H1 (cell line): ENCODE data around the gene LRBA. TPM values are rescaled to one million over a fixed set of nuclear protein-coding genes. Genes with fewer than 3 reads are reported as not detected.

ENCODE experiments used
- CTCF ChIA-PET: fragments of 300-600 bp; sonication (Branson Sonifier 250); formaldehyde crosslinking; loops from one replicate; lab custom pipeline; 2021; ENCODE audit not compliant: partially characterized antibody; lab: Charles Lee
- POLR2A ChIA-PET: fragments of 300-600 bp; sonication (Branson Sonifier 250); formaldehyde crosslinking; loops from one replicate; lab custom pipeline; 2021; ENCODE audit warnings: inconsistent platforms; ENCODE audit not compliant: partially characterized antibody; lab: Charles Lee
- DNase-seq, 2 experiments: peaks; one replicate each; pipeline versions ENCODE4 v3.0.0 to v3.0.0-alpha.2; 2010 to 2022; ENCODE audit warnings: low spot score in 2 of 2, low read depth in 1 of 2, mixed read lengths in 1 of 2
- FAIRE-seq: peaks from 2 replicates; lab custom pipeline; 2011; peaks lifted over from hg19 to GRCh38; lab: Jason Lieb, UNC
- H2AFZ ChIP-seq: 2 replicates; pipeline ENCODE4 v1.8.1; 2012; ENCODE audit warnings: low read length, inconsistent platforms
- H2AK5ac ChIP-seq: 2 replicates; pipeline ENCODE4 v1.6.1; 2013; ENCODE audit warnings: low read depth, low read length
- H2BK120ac ChIP-seq: replicated peaks from 2 replicates; pipeline ENCODE3; 2013; ENCODE audit warnings: low read depth, low read length, inconsistent platforms
- H2BK12ac ChIP-seq: 2 replicates; pipeline ENCODE4 v1.6.1; 2013; ENCODE audit warnings: low read depth, low read length
- H2BK15ac ChIP-seq: 2 replicates; pipeline ENCODE4 v1.6.1; 2013; ENCODE audit warnings: low read length
- H2BK20ac ChIP-seq: 2 replicates; pipeline ENCODE4 v1.6.1; 2013; ENCODE audit warnings: low read length
- H2BK5ac ChIP-seq: 2 replicates; pipeline ENCODE4 v1.6.1; 2013; ENCODE audit warnings: low read depth, low read length
- H3K14ac ChIP-seq: 2 replicates; pipeline ENCODE4 v1.6.1; 2013; ENCODE audit warnings: inconsistent platforms; ENCODE audit not compliant: insufficient read length
- H3K18ac ChIP-seq: 2 replicates; pipeline ENCODE4 v1.6.1; 2013; ENCODE audit warnings: low read length; ENCODE audit errors: extremely low read depth
- H3K23ac ChIP-seq: 2 replicates; pipeline ENCODE4 v1.6.1; 2013; ENCODE audit warnings: inconsistent platforms; ENCODE audit not compliant: insufficient read length
- H3K23me2 ChIP-seq: 2 replicates; pipeline ENCODE4 v1.6.1; 2013; ENCODE audit warnings: low read depth, low read length
- H3K27ac ChIP-seq: 2 replicates; pipeline ENCODE4 v1.6.1; 2011; ENCODE audit warnings: low read depth, low read length, inconsistent platforms
- H3K27me3 ChIP-seq, 4 experiments: replicated peaks in 1 of 4; 1 replicate in 1 of 4; 2 replicates in 3 of 4; pipeline versions ENCODE4 v1.6.1 to v1.8.1; 2011 to 2013; ENCODE audit warnings: low read length in 3 of 4, mild to moderate bottlenecking in 3 of 4, inconsistent platforms in 2 of 4, mixed read lengths in 2 of 4, moderate library complexity in 1 of 4; ENCODE audit not compliant: control insufficient read depth in 3 of 4, insufficient read depth in 3 of 4; ENCODE audit errors: extremely low read depth in 1 of 4
- H3K36me3 ChIP-seq, 4 experiments: 2 replicates each; pipeline versions ENCODE4 v1.6.1 to v1.8.1; 2011 to 2013; ENCODE audit warnings: mild to moderate bottlenecking in 4 of 4, low read length in 3 of 4, moderate library complexity in 2 of 4, control low read depth in 1 of 4, inconsistent platforms in 1 of 4; ENCODE audit not compliant: insufficient read depth in 4 of 4, control insufficient read depth in 2 of 4
- H3K4ac ChIP-seq: replicated peaks from 2 replicates; pipeline ENCODE3; 2013; ENCODE audit warnings: low read length, low read depth, mixed read lengths, inconsistent platforms; ENCODE audit not compliant: insufficient read length
- H3K4me1 ChIP-seq, 4 experiments: replicated peaks in 1 of 4; 1 replicate in 1 of 4; 2 replicates in 3 of 4; pipeline versions ENCODE4 v1.6.1 to v1.8.1; 2011 to 2013; ENCODE audit warnings: low read length in 3 of 4, inconsistent platforms in 2 of 4, mixed read lengths in 1 of 4; ENCODE audit not compliant: insufficient read depth in 4 of 4, control insufficient read depth in 3 of 4
- H3K4me2 ChIP-seq, 2 experiments: 2 replicates each; pipeline versions ENCODE4 v1.6.1 to v1.8.1; 2011 to 2013; ENCODE audit warnings: low read depth in 2 of 2, low read length in 2 of 2, control low read depth in 1 of 2, inconsistent platforms in 1 of 2, mild to moderate bottlenecking in 1 of 2; ENCODE audit not compliant: insufficient read depth in 1 of 2
- H3K4me3 ChIP-seq, 4 experiments: fragments of 200-600, 300-600 bp in 1 of 4; sonication (generic), shearing (Covaris generic), sonication (Bioruptor Twin) in 1 of 4; 2 replicates each; pipeline versions ENCODE4 v1.5.1 to v1.8.1; 2011 to 2016; ENCODE audit warnings: low read length in 4 of 4, low read depth in 3 of 4, control low read depth in 2 of 4, inconsistent platforms in 2 of 4, mild to moderate bottlenecking in 2 of 4, mixed read lengths in 1 of 4, moderate library complexity in 1 of 4; ENCODE audit not compliant: insufficient read depth in 2 of 4; ENCODE audit errors: extremely low read depth in 1 of 4
- H3K56ac ChIP-seq: replicated peaks from 2 replicates; pipeline ENCODE3; 2013; ENCODE audit warnings: low read depth, mild to moderate bottlenecking, mixed read lengths, low read length, inconsistent platforms; ENCODE audit not compliant: insufficient read length
- H3K79me1 ChIP-seq: 2 replicates; pipeline ENCODE4 v1.6.1; 2013; ENCODE audit warnings: low read depth, low read length, control low read depth
- H3K79me2 ChIP-seq, 2 experiments: 2 replicates each; pipeline versions ENCODE4 v1.6.1 to v1.8.1; 2012 to 2013; ENCODE audit warnings: low read length in 2 of 2, mild to moderate bottlenecking in 2 of 2, inconsistent platforms in 1 of 2; ENCODE audit not compliant: insufficient read depth in 2 of 2, control insufficient read depth in 1 of 2
- H3K9ac ChIP-seq, 4 experiments: replicated peaks in 1 of 4; 1 replicate in 1 of 4; 2 replicates in 3 of 4; pipeline versions ENCODE4 v1.6.1 to v1.8.1; 2011 to 2013; ENCODE audit warnings: low read depth in 3 of 4, low read length in 3 of 4, control low read depth in 2 of 4, mild to moderate bottlenecking in 2 of 4, moderate library complexity in 2 of 4, inconsistent platforms in 1 of 4; ENCODE audit errors: extremely low read depth in 1 of 4
- H3K9me3 ChIP-seq, 2 experiments: 2 replicates each; pipeline versions ENCODE4 v1.6.1 to v1.8.1; 2012 to 2013; ENCODE audit warnings: mild to moderate bottlenecking in 2 of 2, moderate library complexity in 2 of 2, control low read depth in 1 of 2, inconsistent platforms in 1 of 2, low read depth in 1 of 2, low read length in 1 of 2, mixed read lengths in 1 of 2; ENCODE audit not compliant: insufficient read depth in 2 of 2
- H4K20me1 ChIP-seq, 2 experiments: replicated peaks in 1 of 2; 2 replicates each; pipeline versions ENCODE3 to v1.8.1; 2011 to 2013; ENCODE audit warnings: inconsistent platforms in 2 of 2, low read length in 2 of 2, mild to moderate bottlenecking in 1 of 2; ENCODE audit not compliant: insufficient read depth in 2 of 2, control insufficient read depth in 1 of 2
- H4K5ac ChIP-seq: 2 replicates; pipeline ENCODE4 v1.6.1; 2013; ENCODE audit warnings: low read length, low read depth, mixed read lengths, inconsistent platforms; ENCODE audit not compliant: insufficient read length
- H4K8ac ChIP-seq: 2 replicates; pipeline ENCODE4 v1.8.0; 2013; ENCODE audit warnings: mild to moderate bottlenecking, moderate library complexity, low read length, inconsistent platforms; ENCODE audit not compliant: insufficient read depth; ENCODE audit errors: extremely low read depth
- H4K91ac ChIP-seq: replicated peaks from 2 replicates; pipeline ENCODE3; 2013; ENCODE audit warnings: low read length, mixed read lengths, inconsistent platforms; ENCODE audit not compliant: insufficient read length
- CREB1 ChIP-seq: IDR thresholded peaks from 2 replicates; pipeline ENCODE4 v1.6.1; 2012; ENCODE audit warnings: inconsistent platforms
- GTF2F1 ChIP-seq: IDR thresholded peaks from 2 replicates; pipeline ENCODE4 v1.6.1; 2012; ENCODE audit warnings: low read depth, low read length, improper control_type of control experiment, borderline replicate concordance
- HDAC6 ChIP-seq: IDR thresholded peaks from one replicate; pipeline ENCODE4 v1.7.1; 2012; ENCODE audit warnings: low read depth, mild to moderate bottlenecking, inconsistent platforms, low read length, moderate library complexity
- NANOG ChIP-seq: IDR thresholded peaks from 2 replicates; pipeline ENCODE4 v1.6.1; 2011; ENCODE audit warnings: low read length, low read depth, mild to moderate bottlenecking, inconsistent platforms; ENCODE audit not compliant: insufficient read depth, poor library complexity, severe bottlenecking
- NRF1 ChIP-seq: IDR thresholded peaks from 2 replicates; pipeline ENCODE4 v1.6.1; 2011; ENCODE audit warnings: mild to moderate bottlenecking, low read depth, low read length, improper control_type of control experiment
- POU5F1 ChIP-seq: IDR thresholded peaks from 2 replicates; pipeline ENCODE4 v1.6.1; 2011; ENCODE audit warnings: low read depth, mild to moderate bottlenecking, low read length, moderate library complexity
- SIN3A ChIP-seq, 2 experiments: IDR thresholded peaks in 1 of 2; conservative IDR thresholded peaks in 1 of 2; 2 replicates each; pipeline ENCODE4 v1.6.1; 2011 to 2012; ENCODE audit warnings: low read length in 2 of 2, improper control_type of control experiment in 1 of 2, low read depth in 1 of 2, mild to moderate bottlenecking in 1 of 2
- SIRT6 ChIP-seq: IDR thresholded peaks from one replicate; pipeline ENCODE4 v1.7.1; 2012; ENCODE audit warnings: low read length, inconsistent platforms
- SP2 ChIP-seq: IDR thresholded peaks from 2 replicates; pipeline ENCODE4 v1.6.1; 2012; ENCODE audit warnings: mild to moderate bottlenecking, low read length, inconsistent platforms
- SP4 ChIP-seq: IDR thresholded peaks from 2 replicates; pipeline ENCODE4 v1.6.1; 2012; ENCODE audit warnings: low read length, inconsistent platforms
- TEAD4 ChIP-seq: IDR thresholded peaks from 2 replicates; pipeline ENCODE4 v1.6.1; 2012; ENCODE audit warnings: low read depth, low read length, inconsistent platforms, mixed read lengths
- USF2 ChIP-seq: IDR thresholded peaks from 2 replicates; pipeline ENCODE4 v1.6.1; 2011; ENCODE audit warnings: low read length, improper control_type of control experiment
- WGBS, 2 experiments: shearing (Covaris generic) in 1 of 2; methylation state at CpG; one replicate each; pipeline versions ENCODE4 v1.1.6 to v1.1.7; 2013 to 2015; ENCODE audit warnings: low lambda C conversion rate in 2 of 2, mixed read lengths in 2 of 2, inconsistent platforms in 1 of 2, low coverage in 1 of 2, missing lambda C conversion rate in 1 of 2; ENCODE audit not compliant: insufficient replicate concordance in 2 of 2, insufficient coverage in 1 of 2, insufficient read length in 1 of 2; ENCODE audit errors: extremely low coverage in 1 of 2, missing lambda C conversion rate in 1 of 2; 5-methylcytosine and 5-hydroxymethylcytosine counted together
- polyA plus RNA-seq, 7 experiments: library from polyadenylated mRNA; depleted of rRNA in 3 of 7; stranded (reverse) in 5 of 7; unstranded in 2 of 7; fragments of >200 nt in 5 of 7; fragments of 200-250 nt in 2 of 7; gene quantifications; 1 replicate in 5 of 7; 2 replicates in 1 of 7; 4 replicates in 1 of 7; pipeline versions ENCODE4 v1.2.1 to v1.2.3, GENCODE V29; 2011 to 2013; ENCODE audit warnings: missing spikeins in 2 of 7, mixed read lengths in 2 of 7
- total RNA-seq: library from RNA; stranded (reverse); fragmentation: NEBNext Ultra II Directional; extraction: Animal tissue kit (Norgen Biotek cat#: 25700); gene quantifications from 2 replicates; pipeline ENCODE4 v1.2.1, GENCODE V29; 2021

Gene LRBA
- total and polyA plus RNA-seq, 2 of the 8 experiments (the other 6 are each of a cell fraction or from before 2014, with no cell fraction given) = 54.6 to 83.2 TPM

GRCh38 chr4:151031831-151032605, 16.9 kb upstream of the LRBA start:
- H2BK120ac ChIP-seq = no peak overlapping the region
- H3K9me3 ChIP-seq = no peaks in the 10 kb centered on the region
- no peak overlapping the region for H3K14ac ChIP-seq
- DNase-seq = no peak
- no peak overlapping the region for H3K9ac ChIP-seq
- no peaks in the 10 kb centered on the region for H3K79me2 ChIP-seq
- H4K5ac ChIP-seq = no peak overlapping the region
- H3K79me1 ChIP-seq = no peaks in the 10 kb centered on the region; the same call in 1 of the 2 replicates
- H3K4me3 ChIP-seq = no peak overlapping the region
- H2AFZ ChIP-seq = 0 out of 2 replicates have a peak overlapping the region, but pooled peaks have one; percentile 1
- no peak overlapping the region for H3K4ac ChIP-seq
- H4K8ac ChIP-seq = no peak overlapping the region
- H3K4me1 ChIP-seq = peaks cover 0 to 3% (median 1%) of the 10 kb centered on the region in 4 experiments; a peak in 2 of 7 replicates
- no peaks in the 10 kb centered on the region for H4K20me1 ChIP-seq
- H2BK15ac ChIP-seq = no peak overlapping the region
- H3K23me2 ChIP-seq = no peaks in the 10 kb centered on the region
- ChIA-PET POLR2A (interaction anchor here (1.4 to 1.8 kb wide), 2 partner anchors 13 to 17 kb away, joined by 5 to 6 read pairs; partner anchors contain the start of gene LRBA), CTCF (no interaction called here)
- no peaks in the 10 kb centered on the region for H3K36me3 ChIP-seq
- H2BK20ac ChIP-seq = no peak overlapping the region
- H3K23ac ChIP-seq = no peak overlapping the region
- H3K4me2 ChIP-seq = no peak overlapping the region; a peak in 1 of 4 replicates
- H2BK12ac ChIP-seq = no peak overlapping the region
- no peak overlapping the region for H4K91ac ChIP-seq
- H2AK5ac ChIP-seq = no peak overlapping the region
- H3K27ac ChIP-seq = no peak overlapping the region; the same call in 1 of the 2 replicates
- no peak overlapping the region for H2BK5ac ChIP-seq
- no peaks in the 10 kb centered on the region for H3K27me3 ChIP-seq
- H3K56ac ChIP-seq = no peak overlapping the region
- WGBS, 2 experiments = 93% methylated on average over 11 of the region's 12 CpGs; no CpG with 5 or more reads in 1 of the 2 experiments
- H3K18ac ChIP-seq = no peak overlapping the region
- no peak for FAIRE-seq
- TF ChIP-seq GTF2F1 (no peak), POU5F1 (no peak), SP2 (no peak), SP4 (no peak), NANOG (no peak), SIN3A (conservative IDR thresholded peaks at IDR 0.05 in 1 of 2, IDR thresholded peaks at IDR 0.05 in 1 of 2; ENCODE audit: low read depth in 1 of 2, low read length in 2 of 2) (no peak), USF2 (no peak), HDAC6 (no peak), TEAD4 (no peak), CREB1 (no peak), NRF1 (no peak), SIRT6 (no peak)
